Body of pancreas (tissue), 4 donors: Measurements from ENCODE around the gene MACROH2A1. TPM values are rescaled to one million over a fixed set of nuclear protein-coding genes. Genes with fewer than 3 reads are reported as not detected.

Experiments
- ATAC-seq: fragments of 150-250 bp; one replicate; pipeline ENCODE4 v1.9.1; 2016
- DNase-seq, 4 donors: peaks; one replicate each; pipeline ENCODE4 v3.0.0-alpha.2; 2019
- H3K27ac ChIP-seq, 4 donors: fragments of 200-600 bp; sonication (generic); 1 replicate in 3 of 4; 2 replicates in 1 of 4; pipeline versions ENCODE4 v1.5.1 to v1.6.1; 2016 to 2019; ENCODE audit warnings: mild to moderate bottlenecking in 1 of 4, mixed read lengths in 1 of 4, moderate library complexity in 1 of 4
- H3K27me3 ChIP-seq, 2 donors: fragments of 200-600 bp; sonication (generic); one replicate each; pipeline ENCODE4 v1.6.0; 2016; ENCODE audit warnings: mild to moderate bottlenecking in 1 of 2
- H3K36me3 ChIP-seq, 2 donors: fragments of 200-600 bp; sonication (generic); replicated peaks in 1 of 2; 2 replicates each; pipeline ENCODE4 v1.5.1; 2016; ENCODE audit warnings: low read depth in 2 of 2; ENCODE audit not compliant: insufficient read depth in 1 of 2
- H3K4me1 ChIP-seq: fragments of 200-600 bp; sonication (generic); one replicate; pipeline ENCODE4 v1.6.0; 2016
- H3K4me3 ChIP-seq, 2 donors: fragments of 200-600 bp; sonication (generic); 1 replicate in 1 of 2; 2 replicates in 1 of 2; pipeline ENCODE4 v1.5.1; 2016 to 2019
- H3K9me3 ChIP-seq, 3 donors: fragments of 200-600 bp; sonication (generic); 1 replicate in 2 of 3; 2 replicates in 1 of 3; pipeline ENCODE4 v1.5.1; 2016
- CTCF ChIP-seq, 7 experiments: fragments of 450-650 bp in 4 of 7; fragments of 200-600 bp in 3 of 7; sonication (generic) in 3 of 7; IDR thresholded peaks; one replicate each; pipeline ENCODE4 v1.5.1; 2016 to 2019; ENCODE audit warnings: antibody characterized with exemption in 7 of 7
- POLR2A ChIP-seq, 3 donors: fragments of 450-650 bp; IDR thresholded peaks; one replicate each; pipeline ENCODE4 v1.6.1; 2016; ENCODE audit warnings: antibody characterized with exemption in 3 of 3, mild to moderate bottlenecking in 2 of 3
- WGBS, 2 donors: methylation state at CpG; one replicate each; pipeline ENCODE4 v1.1.5; 2017; 5-methylcytosine and 5-hydroxymethylcytosine counted together
- intact Hi-C: fragments of 100-400 bp; cut with DNase I; formaldehyde crosslinking; loops from one replicate; pipeline ENCODE4 v1.15.1; 2023
- total RNA-seq, 2 donors: library from RNA; depleted of rRNA; stranded (reverse); fragments of >200 nt; gene quantifications; one replicate each; pipeline ENCODE4 v1.1.0, GENCODE V29; 2016

MACROH2A1 gene
- total RNA-seq, 2 donors from 2014 or later, result 78.9 to 142 TPM

- peak in 1 of 4 donors; percentile 46 for DNase-seq
- Histone ChIP-seq H3K27ac (peak overlapping the region in 1 of 4 donors; percentile 55), H3K4me3 (no peak overlapping the region), H3K36me3 (peaks cover 0 to 2% of the 10 kb centered on the region in 2 donors), H3K9me3 (no peaks in the 10 kb centered on the region), H3K27me3 (no peaks in the 10 kb centered on the region), H3K4me1 (peaks cover 34% of the 10 kb centered on the region)
- no peak for TF ChIP-seq CTCF (IDR thresholded peaks at IDR 0.05)
- no peak for TF ChIP-seq POLR2A (IDR thresholded peaks at IDR 0.05)
- no peak for ATAC-seq
- WGBS, 2 donors, result 73 to 85% methylated on average over 1 of the region's 1 CpG
- intact Hi-C loops, result no loop called here
These were observed 5.8 kb downstream of the MACROH2A1 start for GRCh38 chr5:135393229-135393628.

GRCh38 chr5:135392256-135392655, 6.8 kb downstream of the MACROH2A1 start:
- H3K36me3 ChIP-seq, result peaks cover 0 to 6% of the 10 kb centered on the region in 2 donors
- H3K4me3 ChIP-seq, result no peak overlapping the region
- peak overlapping the region in 1 of 4 donors; percentile 55 for H3K27ac ChIP-seq
- ATAC-seq, result no peak
- TF ChIP-seq CTCF (IDR thresholded peaks at IDR 0.05), result no peak
- no peak for TF ChIP-seq POLR2A (IDR thresholded peaks at IDR 0.05)
- DNase-seq, result peak in 1 of 4 donors; percentile 45
- intact Hi-C loops, result no loop called here
- no peaks in the 10 kb centered on the region for H3K9me3 ChIP-seq
- H3K4me1 ChIP-seq, result peaks cover 25% of the 10 kb centered on the region
- 88 to 90% methylated on average over 2 of the region's 2 CpGs for WGBS, 2 donors
- no peaks in the 10 kb centered on the region for H3K27me3 ChIP-seq

- H3K27me3 ChIP-seq, result no peaks in the 10 kb centered on the region
- H3K4me3 ChIP-seq, result no peak overlapping the region
- TF ChIP-seq POLR2A (IDR thresholded peaks at IDR 0.05) (no peak), CTCF (IDR thresholded peaks at IDR 0.05) (no peak)
- DNase-seq (peak in 1 of 4 donors; percentile 51), ATAC-seq (no peak)
- H3K36me3 ChIP-seq, result peaks cover 0 to 6% of the 10 kb centered on the region in 2 donors
- 60 to 83% methylated on average over 2 of the region's 2 CpGs for WGBS, 2 donors
- intact Hi-C loops, result no loop called here
- H3K4me1 ChIP-seq, result peaks cover 21% of the 10 kb centered on the region
- no peaks in the 10 kb centered on the region for H3K9me3 ChIP-seq
- peak overlapping the region in 1 of 4 donors; percentile 55 for H3K27ac ChIP-seq
These were observed 7.2 kb downstream of the MACROH2A1 start for GRCh38 chr5:135391869-135392255.

GRCh38 chr5:135391116-135391868, 7.7 kb downstream of the MACROH2A1 start:
- no peaks in the 10 kb centered on the region for H3K9me3 ChIP-seq
- ATAC-seq, result no peak
- no peaks in the 10 kb centered on the region for H3K27me3 ChIP-seq
- DNase-seq, result no peak
- H3K4me1 ChIP-seq, result peaks cover 16% of the 10 kb centered on the region
- peaks cover 0 to 6% of the 10 kb centered on the region in 2 donors for H3K36me3 ChIP-seq
- 76 to 92% methylated on average over 6 of the region's 6 CpGs for WGBS, 2 donors
- TF ChIP-seq CTCF (IDR thresholded peaks at IDR 0.05), result no peak
- TF ChIP-seq POLR2A (IDR thresholded peaks at IDR 0.05), result no peak
- no peak overlapping the region for H3K4me3 ChIP-seq
- intact Hi-C loops, result no loop called here
- peak overlapping the region in 1 of 4 donors; percentile 55 for H3K27ac ChIP-seq
